SK-N-SH (cell line): Measurements from ENCODE around the gene SOWAHD. TPM values are rescaled to one million over a fixed set of nuclear protein-coding genes. Genes with fewer than 3 reads are reported as not detected.

Source experiments
- CTCF ChIA-PET: fragments of 300-600, 350-600 bp; formaldehyde crosslinking; extraction: SDS; loops from one replicate; lab custom pipeline; 2021; lab: Yijun Ruan, JAX
- POLR2A ChIA-PET: fragments of 350-600 bp; sonication (Branson Sonifier 250); formaldehyde crosslinking; extraction: SDS; loops from one replicate; lab custom pipeline; 2020; ENCODE audit warnings: antibody characterized with exemption, inconsistent platforms; lab: Yijun Ruan, JAX
- DNase-seq: peaks from one replicate; pipeline ENCODE4 v3.0.0; 2012
- H2AFZ ChIP-seq: fragments of 200-600 bp; sonication (generic); 2 replicates; pipeline ENCODE4 v1.8.1; 2016; ENCODE audit warnings: antibody characterized with exemption, mild to moderate bottlenecking, low read depth
- H3F3A ChIP-seq: fragments of 200-600 bp; sonication (generic); replicated peaks from 2 replicates; pipeline ENCODE3; 2016; ENCODE audit warnings: antibody characterized with exemption, mild to moderate bottlenecking; ENCODE audit not compliant: insufficient read depth
- H3K27ac ChIP-seq, 2 experiments: fragments of 200-500 bp in 1 of 2; fragments of 200-600 bp in 1 of 2; sonication (Bioruptor generic) in 1 of 2; sonication (generic), shearing (Covaris generic) in 1 of 2; 2 replicates each; pipeline versions ENCODE4 v1.5.1 to v1.6.1; 2014 to 2016; ENCODE audit warnings: low read depth in 2 of 2, inconsistent platforms in 1 of 2, low read length in 1 of 2, mild to moderate bottlenecking in 1 of 2, mixed read lengths in 1 of 2
- H3K27me3 ChIP-seq: fragments of 200-600 bp; sonication (generic), shearing (Covaris generic); 2 replicates; pipeline ENCODE4 v1.6.1; 2016; ENCODE audit warnings: mixed run types; ENCODE audit not compliant: insufficient read depth
- H3K36me3 ChIP-seq, 2 experiments: fragments of 200-500 bp in 1 of 2; fragments of 200-600 bp in 1 of 2; sonication (Bioruptor generic) in 1 of 2; sonication (generic) in 1 of 2; replicated peaks in 1 of 2; 2 replicates each; pipeline versions ENCODE3 to v1.5.1; 2014 to 2016; ENCODE audit warnings: low read length in 1 of 2, mild to moderate bottlenecking in 1 of 2; ENCODE audit not compliant: insufficient read depth in 2 of 2, control insufficient read depth in 1 of 2
- H3K4me1 ChIP-seq, 2 experiments: fragments of 200-500 bp in 1 of 2; fragments of 200-600 bp in 1 of 2; sonication (Bioruptor generic) in 1 of 2; sonication (generic), shearing (Covaris generic) in 1 of 2; 2 replicates each; pipeline versions ENCODE4 v1.5.1 to v1.6.1; 2014 to 2016; ENCODE audit warnings: low read depth in 1 of 2, low read length in 1 of 2, mixed run types in 1 of 2; ENCODE audit not compliant: insufficient read depth in 2 of 2, control insufficient read depth in 1 of 2
- H3K4me2 ChIP-seq: fragments of 200-600 bp; sonication (generic), shearing (Covaris generic); 2 replicates; pipeline ENCODE4 v1.6.1; 2017; ENCODE audit warnings: mixed run types
- H3K4me3 ChIP-seq, 2 experiments: fragments of 200-500 bp in 1 of 2; fragments of 200-600 bp in 1 of 2; sonication (Bioruptor generic) in 1 of 2; sonication (generic), shearing (Covaris generic) in 1 of 2; 2 replicates each; pipeline versions ENCODE4 v1.5.1 to v1.8.1; 2014 to 2016; ENCODE audit warnings: low read depth in 2 of 2, inconsistent platforms in 1 of 2, low read length in 1 of 2, mild to moderate bottlenecking in 1 of 2, mixed read lengths in 1 of 2, moderate library complexity in 1 of 2
- H3K79me2 ChIP-seq: fragments of 200-600 bp; sonication (generic); 2 replicates; pipeline ENCODE4 v1.8.1; 2017; ENCODE audit warnings: mild to moderate bottlenecking; ENCODE audit not compliant: insufficient read depth
- H3K9ac ChIP-seq: fragments of 200-600 bp; sonication (generic); 2 replicates; pipeline ENCODE4 v1.6.1; 2017; ENCODE audit warnings: mixed run types
- H3K9me2 ChIP-seq: fragments of 200-600 bp; sonication (generic); 2 replicates; pipeline ENCODE4 v1.6.1; 2017; ENCODE audit warnings: mixed run types
- H3K9me3 ChIP-seq: fragments of 200-600 bp; sonication (generic); 2 replicates; pipeline ENCODE4 v1.6.1; 2017; ENCODE audit warnings: mixed run types, mild to moderate bottlenecking, moderate library complexity
- H4K20me1 ChIP-seq: fragments of 200-600 bp; sonication (generic); 2 replicates; pipeline ENCODE4 v1.6.1; 2017; ENCODE audit warnings: mild to moderate bottlenecking, mixed run types; ENCODE audit not compliant: insufficient read depth
- CHD2 ChIP-seq: fragments of 150-350 bp; IDR thresholded peaks from 2 replicates; pipeline ENCODE4 v1.6.1; 2018; ENCODE audit warnings: low read length; ENCODE audit not compliant: partially characterized antibody
- ELF1 ChIP-seq: IDR thresholded peaks from 2 replicates; pipeline ENCODE4 v1.4.0; 2012
- EP300 ChIP-seq, 2 experiments: IDR thresholded peaks; 2 replicates each; pipeline versions ENCODE4 v1.4.0 to v1.6.1; 2012; ENCODE audit warnings: borderline replicate concordance in 1 of 2, low read depth in 1 of 2, low read length in 1 of 2
- EZH2phosphoT487 ChIP-seq: fragments of 200-600 bp; sonication (generic); IDR thresholded peaks from 2 replicates; pipeline ENCODE4 v1.6.1; 2017; ENCODE audit warnings: low read depth, mixed run types, mild to moderate bottlenecking, antibody characterized with exemption, moderate library complexity, borderline replicate concordance
- FOSL2 ChIP-seq: IDR thresholded peaks from 2 replicates; pipeline ENCODE4 v1.4.0; 2012; ENCODE audit warnings: low read depth, mild to moderate bottlenecking, moderate library complexity, borderline replicate concordance
- FOXM1 ChIP-seq: IDR thresholded peaks from 2 replicates; pipeline ENCODE4 v1.4.0; 2012; ENCODE audit warnings: low read depth, mild to moderate bottlenecking
- GATA2 ChIP-seq: sonication (generic); formaldehyde crosslinking; IDR thresholded peaks from 2 replicates; pipeline ENCODE4 v1.5.0; 2020; ENCODE audit warnings: mild to moderate bottlenecking, missing genetic modification reagents
- MEF2A ChIP-seq: IDR thresholded peaks from 2 replicates; pipeline ENCODE4 v1.4.0; 2012; ENCODE audit warnings: low read depth, borderline replicate concordance
- MXI1 ChIP-seq: IDR thresholded peaks from 2 replicates; pipeline ENCODE4 v1.6.1; 2012; ENCODE audit warnings: mild to moderate bottlenecking, low read depth, low read length, improper control_type of control experiment
- NFIC ChIP-seq: IDR thresholded peaks from 2 replicates; pipeline ENCODE4 v1.4.0; 2012; ENCODE audit warnings: borderline replicate concordance
- NRF1 ChIP-seq: IDR thresholded peaks from 2 replicates; pipeline ENCODE4 v1.6.1; 2012; ENCODE audit warnings: low read depth, mild to moderate bottlenecking, low read length
- POLR2AphosphoS5 ChIP-seq: IDR thresholded peaks from 2 replicates; pipeline ENCODE4 v1.6.1; 2012; ENCODE audit warnings: low read depth, low read length
- RAD21 ChIP-seq: IDR thresholded peaks from 2 replicates; pipeline ENCODE4 v1.6.1; 2012; ENCODE audit warnings: mild to moderate bottlenecking, low read length
- RCOR1 ChIP-seq: fragments of 150-350 bp; IDR thresholded peaks from 2 replicates; pipeline ENCODE4 v1.6.1; 2017; ENCODE audit warnings: antibody characterized with exemption, low read length
- RFX5 ChIP-seq: IDR thresholded peaks from 2 replicates; pipeline ENCODE4 v1.6.1; 2012; ENCODE audit warnings: mild to moderate bottlenecking, improper control_type of control experiment, low read length
- SMC3 ChIP-seq: IDR thresholded peaks from 2 replicates; pipeline ENCODE4 v1.6.1; 2012; ENCODE audit warnings: low read depth, low read length, improper control_type of control experiment
- TCF12 ChIP-seq: IDR thresholded peaks from 2 replicates; pipeline ENCODE4 v1.4.0; 2012
- TEAD4 ChIP-seq: IDR thresholded peaks from 2 replicates; pipeline ENCODE4 v1.4.0; 2012; ENCODE audit warnings: mild to moderate bottlenecking, borderline replicate concordance; ENCODE audit not compliant: insufficient read depth
- WGBS: methylation state at CpG from one replicate; pipeline ENCODE4 v1.1.6; 2017; ENCODE audit warnings: low lambda C conversion rate; 5-methylcytosine and 5-hydroxymethylcytosine counted together
- polyA plus RNA-seq, 3 experiments: library from polyadenylated mRNA; depleted of rRNA; stranded (reverse); fragments of >200 nt; gene quantifications; 2 replicates each; pipeline ENCODE4 v1.2.3, GENCODE V29; 2012
- TF ChIP-seq, protein P1 (sequence below): fragments of 200-600 bp; sonication (generic); IDR thresholded peaks from 2 replicates; pipeline ENCODE4 v1.6.1; 2017; ENCODE audit warnings: antibody characterized with exemption, mild to moderate bottlenecking, moderate library complexity
- TF ChIP-seq, protein P2 (sequence below): IDR thresholded peaks from 2 replicates; pipeline ENCODE4 v1.4.0; 2012; ENCODE audit warnings: low read depth, borderline replicate concordance
- TF ChIP-seq, protein P3 (sequence below): IDR thresholded peaks from 2 replicates; pipeline ENCODE4 v1.4.0; 2012; ENCODE audit warnings: low read depth, borderline replicate concordance
- TF ChIP-seq, protein P4 (sequence below): IDR thresholded peaks from 2 replicates; pipeline ENCODE4 v1.6.1; 2012; ENCODE audit warnings: mild to moderate bottlenecking, low read depth, low read length, moderate library complexity
- TF ChIP-seq, protein P5 (sequence below): IDR thresholded peaks from 2 replicates; pipeline ENCODE4; 2012

Gene SOWAHD
- polyA plus RNA-seq, 1 of the 3 experiments (the other 2 are of a cell fraction): 0.20 TPM

DNA sequence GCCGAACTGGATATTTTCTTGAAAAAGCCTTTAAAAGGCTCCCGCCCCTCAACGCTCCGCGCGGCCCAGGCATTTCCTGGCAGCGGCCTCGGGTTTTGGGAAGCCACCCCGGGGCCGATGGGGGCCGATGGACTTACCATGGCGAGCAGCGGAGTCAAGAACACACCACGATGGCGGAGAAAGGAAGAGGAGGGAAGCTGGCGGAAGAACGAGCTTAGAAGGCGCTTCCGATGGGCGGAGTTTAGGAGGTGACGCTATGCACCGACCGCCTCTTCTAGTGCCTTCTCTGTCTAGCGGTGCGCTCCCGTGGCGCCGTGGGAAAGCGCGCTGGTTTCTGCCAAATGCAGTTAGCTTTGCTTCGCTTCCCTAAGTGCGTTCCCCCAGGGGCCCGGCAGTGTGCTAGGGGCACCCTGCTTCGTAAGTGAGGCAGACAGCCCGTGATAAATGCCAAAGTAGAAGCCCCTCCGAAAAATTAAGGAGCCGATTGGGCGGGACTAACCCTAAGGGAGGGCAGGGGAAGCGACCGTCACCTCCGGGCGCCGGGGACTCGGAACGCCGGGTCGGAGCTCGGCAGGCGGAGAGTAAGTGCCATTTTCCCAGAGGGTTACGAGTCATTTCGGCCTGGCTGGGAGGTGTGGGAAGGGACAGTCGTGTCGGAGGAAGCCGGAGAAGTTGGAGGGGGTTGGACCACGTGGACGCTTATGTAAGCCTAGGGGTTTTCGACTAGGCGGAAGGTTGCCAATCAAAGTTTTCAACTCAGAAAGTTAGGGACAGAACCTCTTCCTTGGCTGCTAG is 33.2 kb downstream of the SOWAHD start, which contains the start of gene RPL39:
TSS of gene RPL39 (minus strand) at position 194 of the 795 bp plus-strand sequence. CDS start at position 140, 54 bp downstream.
- Histone ChIP-seq H2AFZ (peak within 1 kb of the TSS; percentile 94), H3K4me3 (peak within 1 kb of the TSS; percentile 75 to 95), H3K4me2 (peak within 1 kb of the TSS; percentile 87), H3K36me3 (peaks cover 26 to 32% of the 10 kb centered on the region in 2 experiments), H3K27me3 (no peaks in the 10 kb centered on the region), H3K79me2 (peaks cover 53% of the 10 kb centered on the region), H3F3A (peaks cover 18% of the 10 kb centered on the region), H4K20me1 (peaks cover 45% of the 10 kb centered on the region), H3K27ac (peak within 1 kb of the TSS; percentile 91 to 98), H3K4me1 (peaks cover 3 to 8% of the 10 kb centered on the region in 2 experiments; a peak in 1 of 4 replicates), H3K9me3 (no peaks in the 10 kb centered on the region), H3K9me2 (no peaks in the 10 kb centered on the region), H3K9ac (peak within 1 kb of the TSS; percentile 95)
- CTCF ChIA-PET: interaction anchor here (1.1 kb wide), 1 partner anchor 91 kb away, joined by 6 read pairs; no protein-coding TSS in a partner anchor
- 0% methylated on average over 41 of the region's 58 CpGs for WGBS
- DNase-seq: peak; percentile 83
- POLR2A ChIA-PET: interaction anchor here (0.6 to 2.1 kb wide), 18 partner anchors 9 to 279 kb away, joined by 3 to 37 read pairs (median 4); partner anchors contain the start of genes NDUFA1, RNF113A, SEPTIN6 and SOWAHD
- TF ChIP-seq EZH2phosphoT487: no peak
- TF ChIP-seq, protein P1, sequence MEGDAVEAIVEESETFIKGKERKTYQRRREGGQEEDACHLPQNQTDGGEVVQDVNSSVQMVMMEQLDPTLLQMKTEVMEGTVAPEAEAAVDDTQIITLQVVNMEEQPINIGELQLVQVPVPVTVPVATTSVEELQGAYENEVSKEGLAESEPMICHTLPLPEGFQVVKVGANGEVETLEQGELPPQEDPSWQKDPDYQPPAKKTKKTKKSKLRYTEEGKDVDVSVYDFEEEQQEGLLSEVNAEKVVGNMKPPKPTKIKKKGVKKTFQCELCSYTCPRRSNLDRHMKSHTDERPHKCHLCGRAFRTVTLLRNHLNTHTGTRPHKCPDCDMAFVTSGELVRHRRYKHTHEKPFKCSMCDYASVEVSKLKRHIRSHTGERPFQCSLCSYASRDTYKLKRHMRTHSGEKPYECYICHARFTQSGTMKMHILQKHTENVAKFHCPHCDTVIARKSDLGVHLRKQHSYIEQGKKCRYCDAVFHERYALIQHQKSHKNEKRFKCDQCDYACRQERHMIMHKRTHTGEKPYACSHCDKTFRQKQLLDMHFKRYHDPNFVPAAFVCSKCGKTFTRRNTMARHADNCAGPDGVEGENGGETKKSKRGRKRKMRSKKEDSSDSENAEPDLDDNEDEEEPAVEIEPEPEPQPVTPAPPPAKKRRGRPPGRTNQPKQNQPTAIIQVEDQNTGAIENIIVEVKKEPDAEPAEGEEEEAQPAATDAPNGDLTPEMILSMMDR: no peak
- TF ChIP-seq RFX5: no peak
- no peak for TF ChIP-seq NRF1
- peak in 1 of 2 experiments; percentile 33; a peak in 1 of 4 replicates for TF ChIP-seq EP300 (IDR thresholded peaks at IDR 0.05; ENCODE audit: borderline replicate concordance in 1 of 2, low read depth in 1 of 2, low read length in 1 of 2)
- TF ChIP-seq MEF2A: no peak
- no peak for TF ChIP-seq FOSL2
- TF ChIP-seq, protein P2, sequence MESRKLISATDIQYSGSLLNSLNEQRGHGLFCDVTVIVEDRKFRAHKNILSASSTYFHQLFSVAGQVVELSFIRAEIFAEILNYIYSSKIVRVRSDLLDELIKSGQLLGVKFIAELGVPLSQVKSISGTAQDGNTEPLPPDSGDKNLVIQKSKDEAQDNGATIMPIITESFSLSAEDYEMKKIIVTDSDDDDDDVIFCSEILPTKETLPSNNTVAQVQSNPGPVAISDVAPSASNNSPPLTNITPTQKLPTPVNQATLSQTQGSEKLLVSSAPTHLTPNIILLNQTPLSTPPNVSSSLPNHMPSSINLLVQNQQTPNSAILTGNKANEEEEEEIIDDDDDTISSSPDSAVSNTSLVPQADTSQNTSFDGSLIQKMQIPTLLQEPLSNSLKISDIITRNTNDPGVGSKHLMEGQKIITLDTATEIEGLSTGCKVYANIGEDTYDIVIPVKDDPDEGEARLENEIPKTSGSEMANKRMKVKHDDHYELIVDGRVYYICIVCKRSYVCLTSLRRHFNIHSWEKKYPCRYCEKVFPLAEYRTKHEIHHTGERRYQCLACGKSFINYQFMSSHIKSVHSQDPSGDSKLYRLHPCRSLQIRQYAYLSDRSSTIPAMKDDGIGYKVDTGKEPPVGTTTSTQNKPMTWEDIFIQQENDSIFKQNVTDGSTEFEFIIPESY: no peak
- TF ChIP-seq TCF12: no peak
- peak; percentile 69; the same call in 1 of the 2 replicates for TF ChIP-seq MXI1
- TF ChIP-seq RAD21: no peak
- TF ChIP-seq, protein P3, sequence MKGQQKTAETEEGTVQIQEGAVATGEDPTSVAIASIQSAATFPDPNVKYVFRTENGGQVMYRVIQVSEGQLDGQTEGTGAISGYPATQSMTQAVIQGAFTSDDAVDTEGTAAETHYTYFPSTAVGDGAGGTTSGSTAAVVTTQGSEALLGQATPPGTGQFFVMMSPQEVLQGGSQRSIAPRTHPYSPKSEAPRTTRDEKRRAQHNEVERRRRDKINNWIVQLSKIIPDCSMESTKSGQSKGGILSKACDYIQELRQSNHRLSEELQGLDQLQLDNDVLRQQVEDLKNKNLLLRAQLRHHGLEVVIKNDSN: peak; percentile 19; the same call in 1 of the 2 replicates
- peak; percentile 70 for TF ChIP-seq ELF1
- TF ChIP-seq, protein P4, sequence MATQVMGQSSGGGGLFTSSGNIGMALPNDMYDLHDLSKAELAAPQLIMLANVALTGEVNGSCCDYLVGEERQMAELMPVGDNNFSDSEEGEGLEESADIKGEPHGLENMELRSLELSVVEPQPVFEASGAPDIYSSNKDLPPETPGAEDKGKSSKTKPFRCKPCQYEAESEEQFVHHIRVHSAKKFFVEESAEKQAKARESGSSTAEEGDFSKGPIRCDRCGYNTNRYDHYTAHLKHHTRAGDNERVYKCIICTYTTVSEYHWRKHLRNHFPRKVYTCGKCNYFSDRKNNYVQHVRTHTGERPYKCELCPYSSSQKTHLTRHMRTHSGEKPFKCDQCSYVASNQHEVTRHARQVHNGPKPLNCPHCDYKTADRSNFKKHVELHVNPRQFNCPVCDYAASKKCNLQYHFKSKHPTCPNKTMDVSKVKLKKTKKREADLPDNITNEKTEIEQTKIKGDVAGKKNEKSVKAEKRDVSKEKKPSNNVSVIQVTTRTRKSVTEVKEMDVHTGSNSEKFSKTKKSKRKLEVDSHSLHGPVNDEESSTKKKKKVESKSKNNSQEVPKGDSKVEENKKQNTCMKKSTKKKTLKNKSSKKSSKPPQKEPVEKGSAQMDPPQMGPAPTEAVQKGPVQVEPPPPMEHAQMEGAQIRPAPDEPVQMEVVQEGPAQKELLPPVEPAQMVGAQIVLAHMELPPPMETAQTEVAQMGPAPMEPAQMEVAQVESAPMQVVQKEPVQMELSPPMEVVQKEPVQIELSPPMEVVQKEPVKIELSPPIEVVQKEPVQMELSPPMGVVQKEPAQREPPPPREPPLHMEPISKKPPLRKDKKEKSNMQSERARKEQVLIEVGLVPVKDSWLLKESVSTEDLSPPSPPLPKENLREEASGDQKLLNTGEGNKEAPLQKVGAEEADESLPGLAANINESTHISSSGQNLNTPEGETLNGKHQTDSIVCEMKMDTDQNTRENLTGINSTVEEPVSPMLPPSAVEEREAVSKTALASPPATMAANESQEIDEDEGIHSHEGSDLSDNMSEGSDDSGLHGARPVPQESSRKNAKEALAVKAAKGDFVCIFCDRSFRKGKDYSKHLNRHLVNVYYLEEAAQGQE: peak; percentile 62; the same call in 1 of the 2 replicates
- TF ChIP-seq FOXM1: no peak
- no peak for TF ChIP-seq TEAD4
- TF ChIP-seq, protein P5, sequence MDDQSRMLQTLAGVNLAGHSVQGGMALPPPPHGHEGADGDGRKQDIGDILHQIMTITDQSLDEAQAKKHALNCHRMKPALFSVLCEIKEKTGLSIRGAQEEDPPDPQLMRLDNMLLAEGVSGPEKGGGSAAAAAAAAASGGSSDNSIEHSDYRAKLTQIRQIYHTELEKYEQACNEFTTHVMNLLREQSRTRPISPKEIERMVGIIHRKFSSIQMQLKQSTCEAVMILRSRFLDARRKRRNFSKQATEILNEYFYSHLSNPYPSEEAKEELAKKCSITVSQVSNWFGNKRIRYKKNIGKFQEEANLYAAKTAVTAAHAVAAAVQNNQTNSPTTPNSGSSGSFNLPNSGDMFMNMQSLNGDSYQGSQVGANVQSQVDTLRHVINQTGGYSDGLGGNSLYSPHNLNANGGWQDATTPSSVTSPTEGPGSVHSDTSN: peak; percentile 70
- TF ChIP-seq RCOR1: no peak
- TF ChIP-seq NFIC: 0 out of 2 replicates have a peak, but pooled peaks have one; percentile 10
- peak; percentile 9 for TF ChIP-seq CHD2
- no peak for TF ChIP-seq GATA2 (CRISPR knock-in tag)
- TF ChIP-seq POLR2AphosphoS5: peak; percentile 97
- no peak; the same call in 1 of the 2 replicates for TF ChIP-seq SMC3
